ENCODE measurements around the gene NDOR1.

NDOR1 gene

DNA sequence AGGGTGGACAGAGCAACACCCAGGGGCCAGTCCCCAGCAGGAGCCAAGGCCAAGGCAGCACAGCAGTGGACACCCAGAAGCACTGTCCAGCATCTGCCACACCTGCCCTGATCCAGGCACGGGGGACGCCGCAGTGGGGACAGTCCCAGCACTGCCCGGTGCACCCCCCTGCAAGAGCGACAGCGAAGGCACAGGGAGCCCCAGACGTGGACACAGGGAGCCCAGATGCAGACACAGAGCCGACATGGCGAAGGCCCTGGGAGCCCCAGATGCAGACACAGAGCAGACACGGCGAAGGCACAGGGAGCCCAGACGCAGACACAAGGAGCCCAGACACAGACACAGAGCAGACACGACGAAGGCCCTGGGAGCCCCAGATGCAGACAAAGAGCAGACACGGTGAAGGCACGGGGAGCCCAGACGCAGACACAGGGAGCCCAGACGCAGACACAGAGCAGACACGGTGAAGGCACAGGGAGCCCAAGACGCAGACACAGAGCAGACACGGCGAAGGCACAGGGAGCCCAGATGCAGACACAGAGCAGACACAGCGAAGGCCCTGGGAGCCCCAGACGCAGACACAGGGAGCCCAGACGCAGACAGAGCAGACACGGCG, 21.4 kb upstream of the NDOR1 start:
- no peak for DNase-seq

DNA sequence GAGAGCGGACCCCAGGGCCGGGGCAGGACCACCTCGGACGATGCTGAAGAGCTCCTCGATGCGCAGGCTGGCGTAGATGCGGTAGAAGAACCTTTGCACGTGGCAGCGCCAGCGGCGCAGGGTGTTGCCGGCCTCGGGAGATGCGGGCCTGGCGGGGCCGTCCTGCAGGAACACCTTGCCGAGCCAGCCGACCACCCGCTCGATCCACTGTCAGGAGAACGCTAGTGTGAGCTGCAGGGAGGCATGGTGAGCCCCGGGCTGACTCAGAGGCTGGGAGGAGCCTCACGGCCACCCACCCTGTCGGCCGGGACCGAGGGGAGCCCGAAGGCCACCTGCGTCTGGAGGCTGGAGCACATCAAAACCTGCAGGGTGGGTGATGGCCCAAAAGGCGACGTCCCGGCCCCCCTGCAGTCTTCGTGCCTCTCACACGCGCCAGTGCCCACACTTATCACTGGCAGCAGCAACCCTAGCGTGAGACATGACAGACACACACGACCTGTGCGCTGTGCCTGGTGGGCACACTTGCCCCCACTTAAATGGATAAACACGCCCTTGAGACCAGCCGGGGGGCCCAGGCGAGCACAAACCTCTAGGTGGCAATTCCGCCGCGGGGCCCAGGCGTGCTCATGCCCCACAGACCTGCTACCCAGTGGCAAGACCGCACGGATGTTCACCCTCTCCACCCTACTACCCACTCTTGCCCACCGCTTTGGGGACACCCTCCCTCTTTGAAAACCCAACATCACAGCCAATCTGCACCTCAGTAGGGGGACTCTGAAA, 20.4 kb upstream of the NDOR1 start:
- DNase-seq = no peak

- no peak for DNase-seq
Observed at GRCh38 chr9:137185921-137186320, 19.6 kb upstream of the NDOR1 start.

DNA sequence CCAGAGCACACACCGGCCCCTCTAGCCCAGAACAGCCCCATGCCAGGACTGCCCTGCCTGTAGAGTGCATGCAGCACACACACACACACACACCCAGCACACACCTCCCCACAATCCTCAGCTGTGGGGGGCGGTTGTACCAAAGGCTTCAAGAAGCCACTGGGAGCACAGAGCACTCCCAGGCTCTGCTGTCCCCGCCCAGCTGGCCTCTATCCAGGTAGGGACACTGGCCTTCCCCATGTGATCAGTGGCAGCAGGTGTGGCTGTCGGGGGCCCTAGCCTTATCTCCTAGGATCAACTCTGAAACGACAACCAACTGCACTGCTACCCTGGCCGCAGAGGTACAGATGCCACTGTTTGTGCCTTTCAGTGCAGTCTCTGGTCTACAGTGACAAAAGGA, 19.1 kb upstream of the NDOR1 start:
- DNase-seq = no peak

DNA sequence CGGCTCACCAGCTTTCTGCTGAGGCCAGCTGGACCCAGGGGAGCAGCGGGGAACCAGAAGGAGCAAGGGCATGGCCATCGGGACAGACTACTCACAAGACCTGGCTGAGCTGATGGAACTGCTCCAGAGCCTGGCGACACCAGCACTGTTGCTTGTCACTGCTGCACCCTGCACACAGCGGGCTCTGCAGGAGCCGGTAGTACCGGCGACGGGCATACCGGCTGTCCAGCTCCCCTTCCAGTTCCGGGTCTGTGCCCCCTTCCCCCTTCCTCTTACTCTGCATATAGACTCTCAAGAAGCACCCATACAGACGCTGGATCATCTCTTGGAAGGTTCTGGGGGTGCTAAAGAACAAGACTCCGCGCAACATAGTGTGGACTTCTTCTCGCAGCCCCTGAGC, 18.1 kb upstream of the NDOR1 start:
- DNase-seq = no peak

GRCh38 chr9:137188086-137188489, 17.4 kb upstream of the NDOR1 start:
- no peak for DNase-seq

GRCh38 chr9:137188490-137189296, 16.8 kb upstream of the NDOR1 start, which contains the start of the genes ANAPC2 and SSNA1:
TSS of gene ANAPC2 (minus strand) at chr9:137188560. CDS start at chr9:137188532, 28 bp downstream.
TSS of gene SSNA1 (plus strand) at chr9:137188676. CDS start at chr9:137188727, 51 bp downstream.
- peak; percentile 80 to 95 (median 90) for DNase-seq

DNA sequence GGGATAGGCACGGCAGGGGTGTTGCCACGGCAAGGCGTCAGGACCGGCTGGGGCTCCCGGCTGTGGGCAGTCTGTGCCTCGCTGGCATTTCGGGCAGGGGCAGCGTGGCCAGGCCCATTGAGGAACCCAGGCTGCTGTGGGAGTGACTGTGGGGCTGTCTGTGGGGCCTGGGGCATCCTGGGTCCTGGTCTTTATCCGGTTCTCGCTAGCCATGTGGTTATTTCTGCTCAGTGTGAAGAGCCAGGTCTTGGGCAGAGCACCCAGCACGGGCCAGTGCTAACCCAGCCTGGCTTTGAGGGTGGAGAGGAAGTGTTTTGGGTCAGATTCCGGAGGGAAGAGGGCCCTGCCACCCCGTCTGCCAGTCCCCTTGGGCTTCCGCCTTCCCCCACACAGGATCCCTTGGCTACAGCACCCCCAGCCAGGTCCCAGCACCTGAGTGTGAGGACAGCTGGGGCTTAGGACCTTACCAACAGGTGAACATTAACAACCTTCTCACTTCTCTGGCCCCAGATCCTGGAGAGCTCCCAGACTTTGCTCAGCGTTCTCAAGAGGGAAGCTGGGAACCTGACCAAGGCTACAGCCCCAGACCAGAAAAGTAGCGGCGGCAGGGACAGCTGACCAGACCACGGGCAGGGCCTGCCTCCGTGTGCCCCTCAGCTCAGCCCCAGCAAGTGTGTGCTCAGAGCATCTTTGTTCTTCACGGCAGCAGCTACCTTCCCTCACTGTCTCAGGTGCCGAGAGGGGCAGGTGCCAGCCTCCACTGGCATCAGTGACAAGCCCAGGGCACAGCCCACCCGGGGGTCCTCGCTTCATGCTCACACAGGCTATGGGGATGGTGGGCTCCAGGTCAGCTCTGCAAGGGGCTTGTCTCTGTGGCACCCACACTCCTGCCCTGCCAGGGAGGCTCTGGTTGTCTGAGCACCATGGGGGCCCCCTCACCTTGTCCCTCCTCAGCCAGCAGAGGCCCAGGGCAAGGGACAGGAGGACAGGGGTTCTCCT, 15.9 kb upstream of the NDOR1 start:
- DNase-seq = no peak

DNA sequence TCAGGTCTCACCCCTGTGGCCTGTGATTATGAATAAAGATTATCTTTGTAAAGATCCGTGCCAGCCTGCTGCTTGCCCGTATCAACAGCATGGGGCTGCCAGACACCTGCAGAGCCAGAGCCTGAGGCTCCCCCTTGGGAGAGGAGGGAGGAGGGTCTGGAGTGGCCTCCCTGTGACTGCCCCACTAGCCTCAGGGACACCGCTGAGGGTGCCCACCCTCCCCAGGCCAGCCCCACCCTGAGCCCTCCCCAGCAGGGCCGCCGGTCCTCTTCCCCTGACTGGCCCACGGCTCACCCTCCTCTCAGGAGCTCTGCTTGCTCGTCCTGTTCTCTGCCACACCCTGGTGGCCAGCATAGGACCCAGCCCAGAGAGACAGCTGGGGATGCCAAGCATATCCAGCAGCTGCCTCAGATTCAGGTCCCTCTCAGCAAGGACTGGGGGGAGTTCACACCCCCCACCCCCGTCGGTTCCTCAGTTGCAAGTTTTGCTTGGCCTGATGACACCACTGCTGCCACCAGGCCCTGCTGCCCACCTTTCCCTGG, 15.1 kb upstream of the NDOR1 start:
- DNase-seq = no peak

DNA sequence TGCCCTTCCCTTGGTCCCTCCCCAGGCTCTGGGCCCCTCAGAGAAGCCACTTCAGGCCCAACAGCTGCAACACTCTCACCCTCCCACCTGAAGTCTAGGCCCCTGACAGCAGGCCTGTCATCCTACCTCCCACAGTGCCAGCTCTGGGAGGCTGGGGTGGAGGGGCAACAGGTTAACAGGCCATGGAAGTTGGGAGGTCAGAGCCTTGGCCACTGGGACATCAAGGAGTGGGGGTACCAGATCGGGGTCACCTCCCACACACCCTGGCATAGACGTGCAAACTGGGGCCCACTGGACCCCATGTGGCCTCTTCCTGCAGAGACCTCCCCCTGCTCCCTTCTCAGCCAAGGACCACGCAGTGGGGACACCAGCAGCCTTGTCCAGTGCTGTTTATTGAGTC, 14.3 kb upstream of the NDOR1 start:
- DNase-seq = no peak

- DNase-seq = no peak
Observed at GRCh38 chr9:137191691-137192447, 13.6 kb upstream of the NDOR1 start.

DNA sequence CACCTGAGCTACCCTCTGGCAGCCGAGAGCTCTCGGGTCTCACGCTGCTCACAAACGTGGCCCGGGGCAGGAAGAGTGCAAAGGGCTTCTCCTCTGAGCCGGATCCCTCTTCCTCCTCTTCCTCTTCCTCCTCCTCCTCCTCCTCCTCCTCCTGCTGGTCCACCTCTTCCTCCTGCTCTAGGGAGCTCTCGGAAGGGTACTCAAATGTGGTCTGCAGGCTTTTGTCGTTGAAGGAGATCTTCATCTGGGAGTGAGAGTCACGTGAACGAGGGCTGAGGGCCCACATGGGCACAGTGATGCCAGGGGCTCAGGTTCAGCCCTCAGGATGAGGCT, 13.1 kb upstream of the NDOR1 start:
- DNase-seq = no peak

GRCh38 chr9:137192859-137193258, 12.6 kb upstream of the NDOR1 start:
- no peak for DNase-seq

- DNase-seq = no peak
Observed at GRCh38 chr9:137193771-137194170, 11.7 kb upstream of the NDOR1 start.

GRCh38 chr9:137194388-137194787, 11.1 kb upstream of the NDOR1 start:
- DNase-seq = no peak

DNA sequence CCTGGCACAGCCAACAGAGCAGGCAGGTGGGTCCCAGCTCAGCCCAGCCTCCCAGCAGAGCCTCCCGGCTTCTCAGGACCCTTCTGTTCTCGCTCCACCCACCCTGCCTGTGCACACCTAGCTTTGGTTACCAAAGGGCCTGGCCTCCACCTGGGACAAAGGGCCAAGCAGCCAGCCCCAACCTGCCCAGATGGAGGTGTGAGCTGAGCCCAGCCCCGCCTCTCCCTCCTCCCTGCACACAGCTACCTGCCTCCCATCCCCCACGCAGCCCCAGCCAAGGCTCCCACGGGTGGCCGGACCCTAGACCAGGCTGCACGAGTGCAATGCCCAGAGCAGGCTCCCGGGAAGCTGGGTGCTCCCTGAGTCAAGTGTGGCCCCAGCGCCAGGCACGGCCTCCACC, 10.6 kb upstream of the NDOR1 start:
- no peak for DNase-seq

DNA sequence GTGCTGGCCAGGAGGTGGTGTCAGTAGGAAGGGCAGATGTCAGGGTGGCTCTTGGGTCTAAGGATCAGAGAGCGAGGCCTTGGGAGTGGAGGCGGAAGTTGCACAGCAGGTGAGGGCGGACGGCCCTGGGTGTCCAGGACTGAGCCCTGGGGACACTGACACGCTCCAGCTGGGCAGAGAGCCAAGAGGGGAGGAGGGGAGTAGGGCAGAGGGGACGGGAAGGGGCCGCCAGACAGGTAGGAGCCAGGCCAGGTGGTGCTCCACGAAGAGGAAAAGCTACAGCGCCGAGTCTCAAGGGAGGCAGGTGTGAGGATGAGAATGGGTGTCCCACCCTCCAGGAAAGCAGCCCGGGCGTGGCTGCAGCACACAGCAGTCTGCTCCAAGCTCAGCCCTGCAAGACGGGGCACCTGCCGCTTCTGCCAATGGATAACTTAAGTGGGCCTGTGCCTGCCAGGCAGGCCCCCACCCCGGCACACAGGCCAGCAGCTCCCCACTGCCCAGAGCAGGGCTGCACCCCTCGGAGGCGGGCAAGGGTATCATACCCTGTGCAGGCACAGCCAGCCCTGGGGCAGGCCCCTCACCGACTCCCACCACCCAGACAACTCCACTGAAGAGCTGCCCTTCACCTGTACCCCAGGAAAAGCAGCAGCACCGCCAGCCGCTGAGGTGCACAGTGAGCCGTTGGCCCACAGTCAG, 9.8 kb upstream of the NDOR1 start:
- no peak for DNase-seq

- DNase-seq = no peak
Observed at GRCh38 chr9:137198051-137198901, 7.2 kb upstream of the NDOR1 start.

DNA sequence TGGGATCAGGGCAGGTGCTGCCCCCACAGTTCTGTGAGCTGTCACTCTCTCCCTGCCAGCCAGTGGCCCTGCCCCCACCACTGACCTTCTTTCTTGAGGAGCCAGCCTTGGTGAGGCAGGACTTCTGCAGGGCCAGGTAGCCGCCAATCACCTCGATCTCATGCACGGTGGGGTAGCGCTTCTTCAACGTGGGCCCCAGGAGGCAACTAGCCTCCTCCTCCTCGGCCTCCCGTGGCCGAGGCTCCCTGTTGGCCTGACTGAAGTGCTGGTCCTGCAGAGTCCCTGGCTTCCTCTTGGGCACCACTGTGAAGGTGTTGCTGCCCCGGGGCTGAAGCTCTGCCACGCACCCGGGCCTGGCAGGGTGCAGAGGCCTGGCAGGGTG, 6.6 kb upstream of the NDOR1 start:
- DNase-seq = no peak
